Skeletal muscle tissue (tissue), 4 donors: ENCODE results near the gene GPR63. TPM values are rescaled to one million over a fixed set of nuclear protein-coding genes. Genes with fewer than 3 reads are reported as not detected.

Source experiments
- H3K27ac ChIP-seq: one replicate; pipeline ENCODE4 v1.7.0; 2013; ENCODE audit warnings: mild to moderate bottlenecking, low read depth, low read length, inconsistent platforms
- H3K27me3 ChIP-seq, 3 donors: one replicate each; pipeline ENCODE4 v1.7.0; 2013; ENCODE audit warnings: low read length in 3 of 3; ENCODE audit not compliant: control insufficient read depth in 3 of 3, insufficient read depth in 3 of 3
- H3K36me3 ChIP-seq, 3 donors: one replicate each; pipeline ENCODE4 v1.7.0; 2013; ENCODE audit warnings: low read length in 3 of 3; ENCODE audit not compliant: control insufficient read depth in 3 of 3, insufficient read depth in 3 of 3
- H3K4me1 ChIP-seq, 3 donors: one replicate each; pipeline ENCODE4 v1.7.0; 2013; ENCODE audit warnings: low read length in 3 of 3, mild to moderate bottlenecking in 3 of 3; ENCODE audit not compliant: control insufficient read depth in 3 of 3, insufficient read depth in 3 of 3
- H3K4me3 ChIP-seq, 3 donors: one replicate each; pipeline ENCODE4 v1.7.0; 2013; ENCODE audit warnings: low read length in 3 of 3
- H3K9ac ChIP-seq, 3 donors: one replicate each; pipeline ENCODE4 v1.7.0; 2013; ENCODE audit warnings: low read length in 3 of 3, mild to moderate bottlenecking in 3 of 3, moderate library complexity in 2 of 3, low read depth in 1 of 3
- H3K9me3 ChIP-seq, 3 donors: one replicate each; pipeline ENCODE4 v1.7.0; 2013; ENCODE audit warnings: low read length in 3 of 3; ENCODE audit not compliant: control insufficient read depth in 3 of 3
- total RNA-seq: library from RNA; depleted of rRNA; stranded (reverse); fragments of >200 nt; gene quantifications from one replicate; pipeline ENCODE4 v1.2.3, GENCODE V29; 2014
- donor health status: Osteomylitis.

GPR63 gene
- total RNA-seq, 1 donor from 2014 or later: 3.1 TPM

DNA sequence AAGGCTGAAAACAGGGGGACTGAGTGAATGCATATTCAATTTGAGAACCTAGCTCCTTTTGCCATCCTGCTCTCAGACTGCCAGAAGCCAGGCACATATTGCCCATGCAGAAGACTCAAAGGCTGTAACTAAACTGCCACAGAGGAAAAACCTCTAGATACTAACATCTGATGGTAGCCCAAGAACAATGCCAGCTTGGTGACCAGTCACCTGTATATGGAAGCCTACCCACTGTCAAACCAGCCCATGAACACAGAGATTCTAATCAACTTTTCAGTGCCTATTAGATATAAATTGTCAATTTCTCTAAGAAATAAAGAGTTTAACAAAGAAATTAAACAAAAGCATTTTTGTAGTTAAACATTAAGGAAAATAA, 34.2 kb downstream of the GPR63 start:
- Histone ChIP-seq H3K9ac (no peak overlapping the region), H3K4me3 (no peak overlapping the region), H3K36me3 (no peaks in the 10 kb centered on the region), H3K9me3 (no peaks in the 10 kb centered on the region), H3K27me3 (no peaks in the 10 kb centered on the region), H3K27ac (no peak overlapping the region), H3K4me1 (no peaks in the 10 kb centered on the region)

DNA sequence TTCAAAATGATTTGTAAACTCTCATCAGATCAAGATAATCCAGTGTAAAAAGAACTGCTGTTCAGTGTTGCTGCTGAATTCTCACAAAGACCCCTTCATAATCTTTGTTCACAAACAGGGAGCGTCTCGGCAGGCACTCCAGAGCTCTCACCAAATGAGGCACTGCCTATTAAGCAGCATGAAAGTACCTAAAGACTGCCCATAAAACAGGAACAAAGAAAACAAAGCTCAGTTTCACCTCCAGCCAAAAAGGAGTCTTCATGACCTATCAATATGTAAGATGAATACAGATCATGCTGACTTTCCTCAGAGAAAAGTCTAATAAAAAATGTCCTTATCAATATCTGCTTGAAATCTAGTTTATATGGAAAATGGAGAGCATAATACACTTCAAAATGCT, 41.8 kb downstream of the GPR63 start:
- Histone ChIP-seq H3K27ac (no peak overlapping the region), H3K27me3 (no peaks in the 10 kb centered on the region), H3K4me3 (no peak overlapping the region), H3K36me3 (no peaks in the 10 kb centered on the region), H3K9ac (no peak overlapping the region), H3K4me1 (no peaks in the 10 kb centered on the region), H3K9me3 (no peaks in the 10 kb centered on the region)

DNA sequence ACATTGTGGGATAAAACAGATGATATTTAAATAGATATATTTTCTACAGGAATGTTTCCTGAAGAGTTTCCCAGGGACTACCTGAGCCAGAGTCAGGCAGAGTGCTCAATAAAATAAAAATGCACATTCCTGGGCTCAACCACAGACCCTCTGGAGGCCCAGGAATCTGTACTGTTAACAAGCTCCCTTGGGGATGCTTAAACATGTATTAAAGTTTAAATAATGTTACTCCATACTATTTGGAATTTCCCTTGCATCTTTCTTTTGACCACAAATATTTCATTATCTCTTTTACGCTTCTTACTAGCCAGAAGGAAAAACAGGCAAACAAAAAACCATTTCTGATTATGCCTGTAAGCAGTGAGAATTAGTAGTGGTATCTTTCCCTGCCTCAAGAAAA, 42.3 kb downstream of the GPR63 start:
- H3K27me3 ChIP-seq: no peaks in the 10 kb centered on the region
- no peaks in the 10 kb centered on the region for H3K36me3 ChIP-seq
- H3K9me3 ChIP-seq: no peaks in the 10 kb centered on the region
- no peak overlapping the region for H3K4me3 ChIP-seq
- H3K27ac ChIP-seq: no peak overlapping the region
- H3K4me1 ChIP-seq: no peaks in the 10 kb centered on the region
- no peak overlapping the region for H3K9ac ChIP-seq

DNA sequence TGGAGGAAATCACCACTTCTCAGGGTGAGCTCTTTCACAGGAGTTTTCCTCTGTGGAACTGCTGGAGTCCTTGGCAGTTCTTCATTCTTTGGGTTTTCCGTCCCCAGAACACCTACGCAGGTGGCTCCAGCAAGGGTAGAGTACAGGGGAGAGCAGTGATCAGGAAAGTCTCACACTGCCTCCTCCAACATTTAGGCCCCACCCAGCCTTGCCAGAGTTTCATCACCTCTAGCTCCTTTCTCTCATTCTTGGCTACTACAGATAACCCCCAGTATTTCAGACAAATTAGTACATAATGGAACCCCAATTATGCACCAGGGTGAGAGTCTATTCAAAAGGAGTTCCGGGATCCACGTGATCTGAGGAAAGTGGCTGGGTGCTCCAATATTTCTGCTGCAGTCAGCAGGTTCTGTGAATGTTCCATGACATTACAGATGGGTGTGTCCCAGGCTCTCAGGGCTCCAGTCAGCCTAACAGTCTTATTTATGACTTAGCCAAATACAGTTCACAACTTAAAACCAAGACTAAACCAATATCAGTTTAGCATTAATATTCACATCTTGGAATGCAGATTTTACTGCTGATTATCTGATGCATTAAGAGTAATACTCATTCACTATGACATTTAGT, 44.6 kb downstream of the GPR63 start:
- Histone ChIP-seq H3K27me3 (no peaks in the 10 kb centered on the region), H3K36me3 (no peaks in the 10 kb centered on the region), H3K4me1 (no peaks in the 10 kb centered on the region), H3K9ac (no peak overlapping the region), H3K9me3 (no peaks in the 10 kb centered on the region), H3K4me3 (no peak overlapping the region), H3K27ac (no peak overlapping the region)

DNA sequence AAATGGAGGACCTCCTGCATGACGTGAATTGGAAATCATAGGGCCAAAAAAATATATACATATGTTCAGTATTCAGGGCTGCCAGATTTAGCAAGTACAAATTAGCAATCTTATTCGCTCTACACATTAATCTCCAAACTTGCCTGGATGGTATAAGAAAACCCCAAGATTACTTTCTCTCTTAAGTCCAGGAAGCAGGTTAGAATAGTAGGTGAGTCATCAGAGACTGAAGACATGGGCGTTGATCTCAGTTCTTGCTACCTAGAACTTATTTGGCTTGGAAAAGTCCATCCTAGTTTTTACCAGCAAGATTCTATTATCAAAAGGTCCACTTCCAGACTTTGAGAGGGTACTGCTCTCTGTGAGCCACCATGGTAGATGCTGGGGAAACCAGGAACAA, 47.4 kb downstream of the GPR63 start:
- Histone ChIP-seq H3K36me3 (no peaks in the 10 kb centered on the region), H3K9ac (no peak overlapping the region), H3K4me1 (no peaks in the 10 kb centered on the region), H3K27me3 (no peaks in the 10 kb centered on the region), H3K27ac (no peak overlapping the region), H3K9me3 (no peaks in the 10 kb centered on the region), H3K4me3 (no peak overlapping the region)

DNA sequence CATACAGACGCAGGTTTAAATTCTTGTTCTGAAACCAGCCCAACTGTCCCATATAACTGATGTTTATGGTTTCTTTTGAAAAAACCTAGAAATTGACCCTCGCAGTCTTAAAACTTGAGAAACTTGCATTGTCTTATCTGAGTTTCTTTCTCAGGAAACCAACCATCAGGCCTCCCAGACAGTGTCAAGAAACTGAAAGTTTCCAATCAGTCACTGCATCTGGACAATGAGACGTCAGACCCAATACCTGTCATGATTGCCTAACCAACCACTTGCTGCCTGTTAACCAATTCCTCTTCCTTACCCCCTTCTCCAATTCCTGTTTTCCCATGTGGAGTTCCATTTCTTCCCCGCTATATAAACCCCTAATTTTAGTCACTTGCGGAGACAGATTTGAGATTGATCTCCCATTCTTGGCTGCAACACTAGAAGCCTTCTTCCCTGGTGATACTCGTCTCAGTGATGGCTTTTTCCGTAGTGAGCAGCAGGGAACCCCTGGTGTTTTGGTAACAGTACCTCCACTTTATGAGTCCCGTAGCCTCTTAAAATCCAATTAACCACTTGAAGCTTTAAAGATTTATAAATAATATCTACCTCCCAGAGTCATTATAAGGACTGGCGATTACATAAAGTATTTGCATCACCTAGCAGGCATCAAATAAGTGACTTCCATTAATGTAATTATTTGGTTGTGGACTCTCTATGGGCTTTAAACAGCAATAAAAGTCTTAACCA, 49.3 kb downstream of the GPR63 start:
- Histone ChIP-seq H3K4me3 (no peak overlapping the region), H3K27ac (no peak overlapping the region), H3K36me3 (no peaks in the 10 kb centered on the region), H3K4me1 (no peaks in the 10 kb centered on the region), H3K9me3 (no peaks in the 10 kb centered on the region), H3K9ac (no peak overlapping the region), H3K27me3 (no peaks in the 10 kb centered on the region)

DNA sequence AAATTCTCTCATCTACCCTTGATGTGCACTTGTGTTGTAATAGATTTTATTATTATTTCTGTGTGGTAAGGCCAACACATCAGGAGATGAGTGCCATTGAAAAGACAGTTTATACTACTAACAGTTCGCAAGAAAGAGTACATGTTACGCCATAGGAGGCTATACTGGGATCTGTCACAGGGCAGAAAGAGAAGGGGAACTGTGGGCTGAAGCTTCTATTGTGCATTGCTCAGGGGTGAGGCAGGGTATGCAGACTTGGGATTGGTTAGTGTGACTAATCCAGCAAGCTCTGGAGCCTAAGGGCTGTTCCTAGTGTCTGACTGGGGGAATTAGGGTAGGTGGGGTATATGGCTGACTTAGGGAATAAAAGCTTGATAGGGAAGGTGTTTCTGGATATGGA, 50.9 kb downstream of the GPR63 start:
- no peaks in the 10 kb centered on the region for H3K4me1 ChIP-seq
- no peak overlapping the region for H3K9ac ChIP-seq
- no peaks in the 10 kb centered on the region for H3K36me3 ChIP-seq
- H3K27ac ChIP-seq: no peak overlapping the region
- H3K9me3 ChIP-seq: no peaks in the 10 kb centered on the region
- H3K27me3 ChIP-seq: no peaks in the 10 kb centered on the region
- no peak overlapping the region for H3K4me3 ChIP-seq

DNA sequence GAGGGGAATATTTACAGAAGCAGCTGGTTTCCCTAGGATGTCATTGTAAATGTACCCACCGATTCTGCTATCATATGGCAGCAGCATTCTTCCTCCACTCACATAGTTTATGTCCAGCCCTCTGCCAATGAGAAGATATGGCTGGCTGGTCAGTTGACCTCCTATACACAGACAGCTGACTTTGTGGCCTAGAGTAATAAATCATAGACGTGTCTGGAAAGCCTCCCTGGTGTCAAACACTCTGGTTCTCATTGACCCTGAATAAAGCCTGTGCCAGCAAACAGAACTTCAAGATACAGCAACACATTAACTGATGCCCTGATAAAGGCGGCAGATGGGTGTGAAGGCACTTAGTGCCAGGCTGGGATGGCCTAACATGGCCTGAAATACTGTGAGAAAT, 52.6 kb downstream of the GPR63 start:
- H3K9me3 ChIP-seq: no peaks in the 10 kb centered on the region
- H3K4me3 ChIP-seq: no peak overlapping the region
- no peak overlapping the region for H3K9ac ChIP-seq
- no peaks in the 10 kb centered on the region for H3K36me3 ChIP-seq
- no peaks in the 10 kb centered on the region for H3K4me1 ChIP-seq
- H3K27me3 ChIP-seq: no peaks in the 10 kb centered on the region
- H3K27ac ChIP-seq: no peak overlapping the region

DNA sequence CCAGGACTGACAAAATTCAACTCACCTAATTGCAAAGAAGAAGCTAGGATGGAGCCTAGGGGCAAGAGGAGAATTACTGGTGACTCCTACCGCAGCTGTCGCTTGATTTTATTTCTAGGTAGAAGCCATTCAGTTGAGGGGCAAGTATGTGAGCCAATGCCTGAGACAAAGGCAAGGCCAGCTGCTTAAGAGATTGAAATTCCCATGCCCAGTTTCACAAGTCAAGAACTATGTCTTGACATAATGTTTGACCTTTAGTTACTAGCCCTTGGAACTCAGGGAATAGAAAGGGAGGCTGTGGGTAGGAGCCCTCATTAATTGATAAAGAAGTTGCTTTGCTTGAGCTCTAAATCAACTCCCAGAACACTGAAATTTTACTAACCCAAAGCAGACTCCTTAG, 54.0 kb downstream of the GPR63 start:
- H3K4me3 ChIP-seq: no peak overlapping the region
- no peak overlapping the region for H3K27ac ChIP-seq
- H3K9me3 ChIP-seq: no peaks in the 10 kb centered on the region
- no peaks in the 10 kb centered on the region for H3K4me1 ChIP-seq
- H3K27me3 ChIP-seq: no peaks in the 10 kb centered on the region
- H3K36me3 ChIP-seq: no peaks in the 10 kb centered on the region
- no peak overlapping the region for H3K9ac ChIP-seq

DNA sequence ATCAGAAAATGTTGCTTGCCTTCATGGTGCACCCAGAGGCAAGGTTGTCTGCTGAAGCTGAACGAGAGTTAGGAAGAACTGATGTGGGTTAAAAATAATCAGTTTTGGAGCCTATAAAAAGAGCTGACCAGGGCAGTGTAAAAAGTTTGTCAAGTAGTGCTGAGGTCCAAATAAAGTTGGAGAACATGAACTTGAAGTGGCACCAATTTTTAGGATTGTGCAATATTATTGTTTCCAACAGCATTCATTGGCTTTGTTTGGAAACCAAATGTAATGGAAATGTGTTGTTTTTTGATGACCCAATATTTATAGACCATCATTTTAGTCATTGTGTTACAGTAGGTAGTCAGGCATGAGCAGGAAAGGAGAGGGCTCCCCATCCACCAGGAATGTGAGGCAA, 55.7 kb downstream of the GPR63 start:
- no peak overlapping the region for H3K27ac ChIP-seq

More for the DNA sequence above, 55.7 kb downstream of the GPR63 start:
- Histone ChIP-seq H3K27me3 (no peaks in the 10 kb centered on the region), H3K4me3 (no peak overlapping the region), H3K9ac (no peak overlapping the region), H3K9me3 (no peaks in the 10 kb centered on the region), H3K4me1 (no peaks in the 10 kb centered on the region), H3K36me3 (no peaks in the 10 kb centered on the region)
